ENCODE data around the gene NCKAP5L.

NCKAP5L gene

GRCh38 chr12:49828133-49829091, at the start of gene NCKAP5L:
TSS of gene NCKAP5L (minus strand) at chr12:49828413. CDS start at chr12:49804044, 24,369 bp downstream.
- peak within 1 kb of the TSS; percentile 60 for H2AFZ ChIP-seq (ENCODE audit: low read length)
- H3K9me2 ChIP-seq (replicated peaks; ENCODE audit: insufficient read depth, low read length), result no peaks in the 10 kb centered on the region
- no peak within 1 kb of the TSS for H3K9ac ChIP-seq (ENCODE audit: low read length)
- H3K4me1 ChIP-seq (ENCODE audit: low read length), result peaks cover 5% of the 10 kb centered on the region; the same call in 1 of the 2 replicates
- H3K4me3 ChIP-seq (ENCODE audit: low read length), result peak within 1 kb of the TSS; percentile 60
- no peaks in the 10 kb centered on the region for H3K79me2 ChIP-seq (ENCODE audit: low read length)
- no peak within 1 kb of the TSS for H3K27ac ChIP-seq (ENCODE audit: low read length)
- no peaks in the 10 kb centered on the region for H4K20me1 ChIP-seq (ENCODE audit: insufficient read depth, low read length)
- peak; percentile 95 for DNase-seq
- peak within 1 kb of the TSS; percentile 95 for H3K4me2 ChIP-seq (ENCODE audit: low read depth, low read length)
- TF ChIP-seq EZH2phosphoT487 (IDR thresholded peaks at IDR 0.05; ENCODE audit: low read length) (no peak), EZH2 (optimal IDR thresholded peaks at IDR 0.05; ENCODE audit: low read depth, low read length) (no peak), CTCF (IDR thresholded peaks at IDR 0.05; ENCODE audit: low read length) (no peak)
- no peaks in the 10 kb centered on the region; the same call in 1 of the 2 replicates for H3F3A ChIP-seq (ENCODE audit: insufficient read depth, low read length)
- no peaks in the 10 kb centered on the region for H3K9me3 ChIP-seq (replicated peaks; ENCODE audit: insufficient read depth, low read length)
- peaks cover 67% of the 10 kb centered on the region for H3K27me3 ChIP-seq (replicated peaks; ENCODE audit: insufficient read depth, low read length)
- H3K36me3 ChIP-seq (replicated peaks; ENCODE audit: insufficient read depth, low read length), result no peaks in the 10 kb centered on the region

GRCh38 chr12:49877066-49877465, 48.9 kb upstream of the NCKAP5L start:
- Histone ChIP-seq H4K20me1 (ENCODE audit: insufficient read depth, low read length) (no peaks in the 10 kb centered on the region), H3K27ac (ENCODE audit: low read length) (no peak overlapping the region), H3K4me2 (ENCODE audit: low read depth, low read length) (no peak overlapping the region), H3K79me2 (ENCODE audit: low read length) (no peaks in the 10 kb centered on the region), H3F3A (ENCODE audit: insufficient read depth, low read length) (no peaks in the 10 kb centered on the region), H3K27me3 (replicated peaks; ENCODE audit: insufficient read depth, low read length) (no peaks in the 10 kb centered on the region), H3K9me3 (replicated peaks; ENCODE audit: insufficient read depth, low read length) (no peaks in the 10 kb centered on the region), H3K9ac (ENCODE audit: low read length) (no peak overlapping the region), H3K9me2 (replicated peaks; ENCODE audit: insufficient read depth, low read length) (no peaks in the 10 kb centered on the region), H3K4me3 (ENCODE audit: low read length) (no peak overlapping the region), H3K4me1 (ENCODE audit: low read length) (no peaks in the 10 kb centered on the region), H2AFZ (ENCODE audit: low read length) (no peak overlapping the region), H3K36me3 (replicated peaks; ENCODE audit: insufficient read depth, low read length) (no peaks in the 10 kb centered on the region)
- no peak for TF ChIP-seq CTCF (IDR thresholded peaks at IDR 0.05; ENCODE audit: low read length)
- TF ChIP-seq EZH2 (optimal IDR thresholded peaks at IDR 0.05; ENCODE audit: low read depth, low read length), result no peak
- no peak for TF ChIP-seq EZH2phosphoT487 (IDR thresholded peaks at IDR 0.05; ENCODE audit: low read length)
- no peak for DNase-seq

GRCh38 chr12:49876070-49876469, 47.9 kb upstream of the NCKAP5L start:
- no peaks in the 10 kb centered on the region for H4K20me1 ChIP-seq (ENCODE audit: insufficient read depth, low read length)
- DNase-seq, result no peak
- no peaks in the 10 kb centered on the region for H3K36me3 ChIP-seq (replicated peaks; ENCODE audit: insufficient read depth, low read length)
- H3K9me2 ChIP-seq (replicated peaks; ENCODE audit: insufficient read depth, low read length), result no peaks in the 10 kb centered on the region
- H3K4me1 ChIP-seq (ENCODE audit: low read length), result no peaks in the 10 kb centered on the region
- TF ChIP-seq EZH2 (optimal IDR thresholded peaks at IDR 0.05; ENCODE audit: low read depth, low read length), result no peak
- no peak overlapping the region for H3K27ac ChIP-seq (ENCODE audit: low read length)
- H2AFZ ChIP-seq (ENCODE audit: low read length), result no peak overlapping the region
- no peak overlapping the region for H3K9ac ChIP-seq (ENCODE audit: low read length)
- no peaks in the 10 kb centered on the region for H3K27me3 ChIP-seq (replicated peaks; ENCODE audit: insufficient read depth, low read length)
- no peaks in the 10 kb centered on the region for H3K9me3 ChIP-seq (replicated peaks; ENCODE audit: insufficient read depth, low read length)
- no peak overlapping the region for H3K4me2 ChIP-seq (ENCODE audit: low read depth, low read length)
- H3K4me3 ChIP-seq (ENCODE audit: low read length), result no peak overlapping the region
- H3K79me2 ChIP-seq (ENCODE audit: low read length), result no peaks in the 10 kb centered on the region
- H3F3A ChIP-seq (ENCODE audit: insufficient read depth, low read length), result no peaks in the 10 kb centered on the region

Measured in MM.1S (cell line).